Endothelial cell of umbilical vein (primary cell): ENCODE data around the gene VAV2. TPM values are rescaled to one million over a fixed set of nuclear protein-coding genes. Genes with fewer than 3 reads are reported as not detected.

ENCODE experiments used
- BruUV-seq: library from RNA; stranded (reverse); fragments of 400-500 nt; replicated peaks from 2 replicates; lab custom pipeline; 2021; lab: Mats Ljungman, UMichigan
- CTCF ChIA-PET: fragments of 300-600, 350-600 bp; sonication (Branson Sonifier 250); formaldehyde crosslinking; loops from one replicate; lab custom pipeline; 2021; ENCODE audit warnings: antibody characterized with exemption, inconsistent platforms; lab: Charles Lee
- POLR2A ChIA-PET: fragments of 300-600, 350-600 bp; sonication (Branson Sonifier 250); formaldehyde crosslinking; loops from one replicate; lab custom pipeline; 2021; ENCODE audit warnings: antibody characterized with exemption, inconsistent platforms; lab: Charles Lee
- DNase-seq: peaks from one replicate; pipeline ENCODE4 v3.0.0-alpha.2; 2011; ENCODE audit warnings: low read depth, low spot score
- FAIRE-seq: peaks from 2 replicates; lab custom pipeline; 2011; peaks lifted over from hg19 to GRCh38; lab: Jason Lieb, UNC
- H2AFZ ChIP-seq: 2 replicates; pipeline ENCODE4 v1.6.0; 2012; ENCODE audit warnings: low read depth, low read length, control low read depth, inconsistent platforms
- H3K27ac ChIP-seq: 2 replicates; pipeline ENCODE4 v1.5.1; 2011; ENCODE audit warnings: low read depth, mild to moderate bottlenecking, control low read depth, low read length, moderate library complexity; ENCODE audit not compliant: insufficient read depth
- H3K27me3 ChIP-seq, 2 experiments: 2 replicates each; pipeline versions ENCODE4 v1.6.0 to v1.6.1; 2011; ENCODE audit warnings: low read length in 2 of 2, mixed read lengths in 1 of 2; ENCODE audit not compliant: control insufficient read depth in 2 of 2, insufficient read depth in 2 of 2
- H3K36me3 ChIP-seq, 2 experiments: 2 replicates in 1 of 2; 3 replicates in 1 of 2; pipeline ENCODE4 v1.5.1; 2011; ENCODE audit warnings: low read length in 2 of 2, mild to moderate bottlenecking in 1 of 2, moderate library complexity in 1 of 2; ENCODE audit not compliant: control insufficient read depth in 2 of 2, insufficient read depth in 2 of 2; ENCODE audit errors: extremely low read depth in 1 of 2
- H3K4me1 ChIP-seq: 3 replicates; pipeline ENCODE4 v1.5.1; 2011; ENCODE audit warnings: mild to moderate bottlenecking, low read length; ENCODE audit not compliant: control insufficient read depth, insufficient read depth; ENCODE audit errors: extremely low read depth
- H3K4me2 ChIP-seq: 2 replicates; pipeline ENCODE4 v1.6.1; 2011; ENCODE audit warnings: low read length, control low read depth, mixed read lengths; ENCODE audit not compliant: insufficient read depth
- H3K4me3 ChIP-seq, 3 experiments: fragments of 200-600 bp in 1 of 3; sonication (generic), shearing (Covaris generic) in 1 of 3; replicated peaks in 1 of 3; 2 replicates each; pipeline ENCODE4 v1.5.1; 2011 to 2016; ENCODE audit warnings: control low read depth in 3 of 3, low read length in 3 of 3, mild to moderate bottlenecking in 2 of 3, inconsistent platforms in 1 of 3, low read depth in 1 of 3, moderate library complexity in 1 of 3; ENCODE audit not compliant: insufficient read depth in 1 of 3
- H3K79me2 ChIP-seq: 2 replicates; pipeline ENCODE4 v1.6.0; 2012; ENCODE audit warnings: low read length, inconsistent platforms; ENCODE audit not compliant: control insufficient read depth, insufficient read depth
- H3K9ac ChIP-seq: replicated peaks from 2 replicates; pipeline ENCODE3; 2011; ENCODE audit warnings: low read length, control low read depth; ENCODE audit not compliant: insufficient read depth; ENCODE audit errors: extremely low read depth
- H3K9me1 ChIP-seq: replicated peaks from 3 replicates; pipeline ENCODE4 v1.6.0; 2011; ENCODE audit warnings: mild to moderate bottlenecking, low read length; ENCODE audit not compliant: control insufficient read depth, insufficient read depth; ENCODE audit errors: extremely low read depth
- H3K9me3 ChIP-seq: replicated peaks from 2 replicates; pipeline ENCODE4 v1.5.1; 2012; ENCODE audit warnings: low read length, inconsistent platforms; ENCODE audit not compliant: control insufficient read depth, insufficient read depth
- H4K20me1 ChIP-seq: replicated peaks from 2 replicates; pipeline ENCODE3; 2011; ENCODE audit warnings: mild to moderate bottlenecking, low read length; ENCODE audit not compliant: control insufficient read depth, insufficient read depth; ENCODE audit errors: extremely low read depth
- CTCF ChIP-seq, 2 donors: IDR thresholded peaks; 1 replicate in 1 of 2; 2 replicates in 1 of 2; pipeline ENCODE4 v1.5.1; 2011; ENCODE audit warnings: low read length in 2 of 2, mild to moderate bottlenecking in 2 of 2, moderate library complexity in 2 of 2, control low read depth in 1 of 2, inconsistent platforms in 1 of 2, low read depth in 1 of 2; ENCODE audit not compliant: insufficient read depth in 1 of 2; ENCODE audit errors: extremely low read depth in 1 of 2
- EZH2 ChIP-seq: IDR thresholded peaks from 2 replicates; pipeline ENCODE4 v1.6.1; 2012; ENCODE audit warnings: borderline replicate concordance, low read depth, mild to moderate bottlenecking, moderate library complexity, low read length, inconsistent platforms; ENCODE audit not compliant: severe bottlenecking
- FOS ChIP-seq: IDR thresholded peaks from 2 replicates; pipeline ENCODE4 v1.6.1; 2011; ENCODE audit warnings: mild to moderate bottlenecking, low read length, moderate library complexity, borderline replicate concordance; ENCODE audit not compliant: insufficient read depth
- GATA2 ChIP-seq: IDR thresholded peaks from 2 replicates; pipeline ENCODE4 v1.7.0; 2011; ENCODE audit warnings: low read depth, mild to moderate bottlenecking, moderate library complexity, mixed read lengths, low read length; ENCODE audit not compliant: insufficient read length, insufficient read depth
- JUN ChIP-seq: IDR thresholded peaks from 2 replicates; pipeline ENCODE4 v1.6.1; 2011; ENCODE audit warnings: borderline replicate concordance, low read depth; ENCODE audit not compliant: insufficient read length, insufficient read depth
- MYC ChIP-seq: IDR thresholded peaks from one replicate; pipeline ENCODE4 v1.6.1; 2011; ENCODE audit warnings: mild to moderate bottlenecking, low read depth, low read length
- POLR2A ChIP-seq: IDR thresholded peaks from 2 replicates; pipeline ENCODE4 v1.6.1; 2012; ENCODE audit warnings: low read depth, mild to moderate bottlenecking, control low read depth, low read length
- POLR2AphosphoS5 ChIP-seq: IDR thresholded peaks from 2 replicates; pipeline ENCODE4 v1.6.1; 2012; ENCODE audit warnings: low read depth, mild to moderate bottlenecking, control low read depth, low read length, moderate library complexity; ENCODE audit not compliant: insufficient read depth
- dilution Hi-C: fragments of 300-500 bp; cut with MboI; formaldehyde crosslinking; loops from one replicate; pipeline ENCODE4 v1.15.0; 2019; ENCODE audit warnings: low sequenced_read_pairs; ENCODE audit not compliant: extremely low pct_ligation_motif_present
- intact Hi-C: fragments of 100-400 bp; cut with micrococcal nuclease; formaldehyde crosslinking; loops from one replicate; pipeline ENCODE4 v1.10.0; 2022
- polyA plus RNA-seq, 4 experiments: library from polyadenylated mRNA; depleted of rRNA in 3 of 4; stranded (reverse) in 3 of 4; unstranded in 1 of 4; fragments of >200 nt; gene quantifications; 2 replicates each; pipeline versions ENCODE4 v1.2.1 to v1.2.3, GENCODE V29; 2011 to 2012; ENCODE audit warnings: missing spikeins in 1 of 4
- total RNA-seq: library from RNA; stranded (reverse); gene quantifications from 2 replicates; pipeline ENCODE4 v1.2.3, GENCODE V29; 2021
- TF ChIP-seq, protein P1 (sequence below): IDR thresholded peaks from 2 replicates; pipeline ENCODE4 v1.6.1; 2011; ENCODE audit not compliant: insufficient read depth, insufficient read length

The VAV2 gene
- total and polyA plus RNA-seq, 2 donors (not counting 3 experiments of a cell fraction or from before 2014, with no cell fraction given): 10.6 to 30.6 TPM

DNA sequence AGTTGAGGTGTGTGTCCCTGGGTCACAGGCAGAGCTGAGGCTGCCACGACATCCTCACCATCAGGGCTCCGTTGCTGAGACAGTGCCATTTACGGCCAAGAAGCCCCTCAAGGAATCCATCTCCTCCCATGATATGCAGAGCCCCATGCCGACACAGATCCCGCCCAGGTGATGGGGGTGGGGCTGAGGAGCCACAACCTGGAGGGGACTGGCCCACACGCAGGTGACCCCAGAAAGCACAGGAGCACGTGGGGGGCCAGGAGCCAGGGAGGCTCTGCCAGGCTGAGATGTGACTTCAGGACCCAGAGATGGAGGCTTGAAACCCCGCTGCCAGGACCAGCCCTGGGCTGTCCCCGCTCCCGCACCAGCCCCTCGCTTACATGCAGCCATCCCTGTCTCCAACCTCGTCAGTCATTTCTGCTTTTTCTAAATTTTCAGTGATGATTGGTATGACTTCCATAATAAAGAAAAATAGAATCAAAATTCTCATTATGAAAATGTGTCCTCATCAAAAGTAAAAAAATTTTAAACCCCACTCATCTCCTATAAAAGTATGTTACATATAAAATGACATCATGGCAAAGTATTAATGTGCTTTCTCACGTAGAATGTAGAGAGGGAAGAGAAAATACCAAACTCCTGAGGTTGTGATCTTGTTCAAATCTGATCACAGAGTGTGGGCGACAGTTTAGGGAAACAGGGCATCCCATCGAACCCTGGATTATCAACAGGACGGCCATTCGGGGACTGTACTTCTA lies 155.9 kb downstream of the VAV2 start:
- Histone ChIP-seq H3K9ac (no peak overlapping the region), H2AFZ (no peak overlapping the region), H3K9me1 (no peaks in the 10 kb centered on the region), H3K9me3 (no peaks in the 10 kb centered on the region), H3K36me3 (no peaks in the 10 kb centered on the region), H3K4me2 (no peak overlapping the region), H3K4me1 (no peaks in the 10 kb centered on the region), H4K20me1 (no peaks in the 10 kb centered on the region), H3K79me2 (no peaks in the 10 kb centered on the region), H3K4me3 (no peak overlapping the region), H3K27ac (no peak overlapping the region), H3K27me3 (no peaks in the 10 kb centered on the region)
- no peak for DNase-seq
- no peak for FAIRE-seq
- CTCF ChIA-PET: no interaction called here
- dilution Hi-C loops (no loop called here), intact Hi-C loops (no loop called here)
- POLR2A ChIA-PET: no interaction called here
- no TSS peak for BruUV-seq
- TF ChIP-seq, protein P1, sequence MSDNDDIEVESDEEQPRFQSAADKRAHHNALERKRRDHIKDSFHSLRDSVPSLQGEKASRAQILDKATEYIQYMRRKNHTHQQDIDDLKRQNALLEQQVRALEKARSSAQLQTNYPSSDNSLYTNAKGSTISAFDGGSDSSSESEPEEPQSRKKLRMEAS: no peak
- TF ChIP-seq MYC: no peak
- TF ChIP-seq EZH2: no peak
- TF ChIP-seq POLR2A: no peak
- TF ChIP-seq CTCF (IDR thresholded peaks at IDR 0.05; ENCODE audit: extremely low read depth in 1 of 2, insufficient read depth in 1 of 2, low read depth in 1 of 2, low read length in 2 of 2): no peak
- no peak for TF ChIP-seq POLR2AphosphoS5
- no peak for TF ChIP-seq GATA2
- TF ChIP-seq JUN: no peak
- TF ChIP-seq FOS: no peak
